ENCODE data around the gene NAGK. TPM values are rescaled to one million over a fixed set of nuclear protein-coding genes. Genes with fewer than 3 reads are reported as not detected.
"Not testable (repeated sequence)": the region's sequence is repeated elsewhere in the genome, so short reads cannot be mapped to it uniquely, and the experiment has no call there.

Gene NAGK
- total RNA-seq, 1 donor from 2014 or later, result 58.2 TPM

- DNase-seq, result no peak
These were observed 928 bp downstream of the NAGK start for GRCh38 chr2:71069376-71069775.

- DNase-seq, result peak; percentile 17
These were observed 2.0 kb downstream of the NAGK start for GRCh38 chr2:71070294-71071093.

GRCh38 chr2:71071681-71072398, 3.4 kb downstream of the NAGK start:
- DNase-seq, result peak; percentile 40

GRCh38 chr2:71072492-71072891, 4.0 kb downstream of the NAGK start:
- DNase-seq, result no peak

- DNase-seq, result no peak
These were observed 5.0 kb downstream of the NAGK start for GRCh38 chr2:71073475-71073874.

GRCh38 chr2:71074893-71075395, 6.5 kb downstream of the NAGK start:
- DNase-seq, result no peak

- no peak for DNase-seq
These were observed 10.2 kb downstream of the NAGK start for GRCh38 chr2:71078624-71079023.

- no peak for DNase-seq
These were observed 14.2 kb downstream of the NAGK start for GRCh38 chr2:71082402-71083252.

GRCh38 chr2:71083297-71083696, 14.8 kb downstream of the NAGK start:
- not testable (repeated sequence) for DNase-seq

- DNase-seq, result not testable (repeated sequence)
These were observed 15.4 kb downstream of the NAGK start for GRCh38 chr2:71083752-71084312.

GRCh38 chr2:71085325-71086003, 17.0 kb downstream of the NAGK start:
- DNase-seq, result not testable (repeated sequence)

- not testable (repeated sequence) for DNase-seq
These were observed 21.0 kb downstream of the NAGK start for GRCh38 chr2:71089475-71089874.

- not testable (repeated sequence) for DNase-seq
These were observed 23.4 kb downstream of the NAGK start for GRCh38 chr2:71091808-71092207.

- not testable (repeated sequence) for DNase-seq
These were observed 24.2 kb downstream of the NAGK start for GRCh38 chr2:71092491-71093260.

GRCh38 chr2:71100195-71100964, 31.9 kb downstream of the NAGK start:
- DNase-seq, result no peak

GRCh38 chr2:71101656-71102055, 33.2 kb downstream of the NAGK start:
- no peak for DNase-seq

GRCh38 chr2:71102981-71103681, 34.7 kb downstream of the NAGK start:
- no peak for DNase-seq

- DNase-seq, result no peak
These were observed 35.4 kb downstream of the NAGK start for GRCh38 chr2:71103809-71104208.

- not testable (repeated sequence) for DNase-seq
These were observed 38.0 kb downstream of the NAGK start for GRCh38 chr2:71106463-71106862.
